HUES6 (cell line): ENCODE results near the gene PUS7L.
"Not testable (repeated sequence)": the region's sequence is repeated elsewhere in the genome, so short reads cannot be mapped to it uniquely, and the experiment has no call there.

ENCODE experiments used
- H3K27ac ChIP-seq: 2 replicates; pipeline ENCODE4 v1.7.0; 2013; ENCODE audit warnings: low read depth, mild to moderate bottlenecking, low read length, inconsistent platforms
- H3K27me3 ChIP-seq: 2 replicates; pipeline ENCODE4 v1.6.1; 2013; ENCODE audit warnings: low read length; ENCODE audit not compliant: control insufficient read depth, insufficient read depth
- H3K36me3 ChIP-seq: 2 replicates; pipeline ENCODE4 v1.6.1; 2013; ENCODE audit warnings: low read length; ENCODE audit not compliant: control insufficient read depth, insufficient read depth
- H3K4me1 ChIP-seq: 2 replicates; pipeline ENCODE4 v1.6.1; 2013; ENCODE audit warnings: low read length; ENCODE audit not compliant: control insufficient read depth, insufficient read depth
- H3K4me3 ChIP-seq: 2 replicates; pipeline ENCODE4 v1.5.1; 2013; ENCODE audit warnings: low read depth, low read length
- H3K9ac ChIP-seq: one replicate; pipeline ENCODE4 v1.6.1; 2013; ENCODE audit warnings: mild to moderate bottlenecking, low read length
- H3K9me3 ChIP-seq: 2 replicates; pipeline ENCODE4 v1.6.1; 2013; ENCODE audit warnings: low read depth, low read length; ENCODE audit not compliant: control insufficient read depth, insufficient read depth

The PUS7L gene

DNA sequence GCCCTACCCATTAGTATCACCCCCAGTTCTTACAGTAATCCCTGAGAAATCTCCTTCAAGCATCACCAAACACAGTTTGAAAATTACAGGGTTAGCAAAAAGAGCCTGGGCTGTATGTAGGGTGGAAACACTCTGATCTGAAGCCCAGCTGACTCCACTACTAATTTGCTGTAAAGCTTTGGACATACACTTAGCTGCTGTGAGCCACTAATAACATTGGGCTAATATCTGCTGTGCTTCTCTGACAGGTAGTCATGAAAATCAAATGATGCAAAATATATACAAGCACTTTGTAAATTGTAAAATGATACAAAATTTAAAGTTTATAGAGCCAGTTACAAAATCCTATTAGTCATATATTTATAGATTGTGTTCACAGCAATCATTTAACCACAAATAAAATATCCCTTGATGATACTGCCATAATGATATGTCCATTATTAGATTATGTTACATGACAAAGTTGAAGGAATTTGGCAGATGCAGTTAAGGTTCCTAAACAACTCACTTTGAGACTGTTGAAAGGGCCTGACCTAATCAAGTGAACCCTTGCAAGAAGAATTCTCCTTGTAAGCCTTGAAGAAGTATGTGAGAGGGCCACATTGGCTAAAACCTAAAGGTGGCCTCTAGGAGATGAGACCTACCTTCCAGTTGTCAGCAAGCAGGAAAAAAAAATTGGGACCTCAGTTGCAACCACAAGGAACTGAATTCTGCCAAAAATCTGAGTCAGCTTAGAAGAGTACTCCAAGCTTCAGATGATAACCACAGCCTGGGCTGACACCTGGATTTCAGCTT is 28.5 kb upstream of the PUS7L start:
- H3K9ac ChIP-seq = no peak overlapping the region
- H3K4me1 ChIP-seq = no peaks in the 10 kb centered on the region
- no peaks in the 10 kb centered on the region for H3K9me3 ChIP-seq
- H3K27ac ChIP-seq = no peak overlapping the region
- no peaks in the 10 kb centered on the region for H3K27me3 ChIP-seq
- peaks cover 12% of the 10 kb centered on the region for H3K36me3 ChIP-seq
- no peak overlapping the region for H3K4me3 ChIP-seq

DNA sequence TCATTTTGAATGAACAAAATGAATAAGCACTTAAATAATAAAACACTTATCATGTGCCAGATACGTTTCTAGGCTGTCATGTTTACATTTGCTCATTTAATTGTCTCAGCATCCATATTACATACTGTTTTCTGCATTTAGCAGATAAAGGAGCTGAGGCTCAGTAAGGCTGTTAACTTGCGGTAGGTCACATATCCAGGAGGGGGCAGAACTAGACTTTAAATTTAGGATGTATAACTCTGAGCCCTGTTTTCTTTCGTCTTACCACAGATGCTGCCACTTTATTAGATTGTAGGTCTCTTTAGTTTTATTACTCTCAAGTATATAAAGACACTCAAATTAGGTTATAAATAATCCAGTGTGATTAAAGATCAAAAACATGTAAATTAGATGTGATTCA is 17.9 kb upstream of the PUS7L start:
- Histone ChIP-seq H3K27me3 (no peaks in the 10 kb centered on the region), H3K36me3 (peaks cover 9% of the 10 kb centered on the region), H3K4me1 (no peaks in the 10 kb centered on the region), H3K27ac (no peak overlapping the region), H3K4me3 (no peak overlapping the region), H3K9ac (no peak overlapping the region), H3K9me3 (no peaks in the 10 kb centered on the region)

DNA sequence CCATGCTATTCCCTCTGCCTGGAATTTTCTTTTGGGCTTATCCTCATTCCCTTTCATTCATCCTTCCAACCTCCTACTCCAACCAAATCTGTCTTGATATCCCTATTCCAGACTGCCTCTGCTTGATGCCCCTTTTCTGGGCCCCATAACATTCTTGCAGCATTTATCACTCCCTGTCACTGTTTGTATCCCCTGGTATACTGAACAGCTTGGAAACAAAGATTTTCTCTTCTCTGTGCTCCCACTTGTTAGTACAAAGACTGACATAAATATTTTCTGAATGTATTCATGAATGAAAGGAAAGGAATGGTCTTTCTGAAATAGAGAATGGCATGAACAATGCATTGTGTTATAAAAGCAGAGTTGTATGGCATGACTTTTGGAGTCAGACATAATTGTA is 7.7 kb upstream of the PUS7L start:
- no peak overlapping the region for H3K27ac ChIP-seq
- no peak overlapping the region for H3K9ac ChIP-seq
- H3K4me3 ChIP-seq = no peak overlapping the region
- H3K4me1 ChIP-seq = peaks cover 21% of the 10 kb centered on the region; the same call in 1 of the 2 replicates
- H3K27me3 ChIP-seq = no peaks in the 10 kb centered on the region
- no peaks in the 10 kb centered on the region for H3K9me3 ChIP-seq
- peaks cover 11% of the 10 kb centered on the region; the same call in 1 of the 2 replicates for H3K36me3 ChIP-seq

DNA sequence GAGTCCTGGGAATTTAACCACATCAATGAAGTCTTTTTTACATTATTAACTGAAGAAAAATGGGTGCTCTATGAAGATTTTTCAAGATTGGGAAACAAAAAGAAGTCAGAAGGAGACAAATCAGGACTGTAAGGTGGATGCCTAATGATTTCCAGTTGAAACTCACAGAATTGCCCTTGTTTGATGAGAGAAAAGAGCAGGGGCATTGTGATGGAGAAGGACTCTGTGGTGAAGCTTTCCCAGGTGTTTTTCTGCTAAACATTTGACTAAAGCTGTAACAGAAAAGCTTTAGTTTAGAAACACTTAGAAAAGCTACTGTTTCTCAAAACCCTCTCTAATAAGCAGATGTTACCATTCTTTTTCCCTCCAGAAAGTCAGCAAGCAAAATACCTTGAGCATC is 5.9 kb upstream of the PUS7L start:
- Histone ChIP-seq H3K27ac (no peak overlapping the region), H3K4me3 (no peak overlapping the region), H3K36me3 (no peaks in the 10 kb centered on the region), H3K27me3 (no peaks in the 10 kb centered on the region), H3K9me3 (no peaks in the 10 kb centered on the region), H3K4me1 (peaks cover 30% of the 10 kb centered on the region), H3K9ac (no peak overlapping the region)

DNA sequence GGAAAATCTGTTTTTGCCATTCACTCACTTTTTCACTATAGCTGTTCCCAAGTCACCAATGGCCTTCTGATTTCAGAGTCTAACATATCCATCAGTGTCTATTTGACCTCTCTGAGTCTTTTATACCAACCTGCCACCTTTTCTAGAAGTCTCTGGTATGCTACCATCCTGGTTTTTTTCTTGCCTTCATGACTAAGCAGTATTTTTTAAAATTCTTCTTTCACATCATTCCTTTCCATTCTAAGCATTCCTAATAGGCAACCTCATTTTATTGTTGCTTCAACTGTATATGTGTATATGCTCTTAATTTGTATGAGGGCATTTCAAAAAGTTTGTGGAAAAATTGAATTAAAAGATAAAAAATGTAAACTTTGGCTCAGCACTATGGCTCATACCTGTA is 5.2 kb upstream of the PUS7L start:
- no peaks in the 10 kb centered on the region for H3K27me3 ChIP-seq
- H3K9ac ChIP-seq = no peak overlapping the region
- H3K4me3 ChIP-seq = no peak overlapping the region
- no peak overlapping the region; the same call in 1 of the 2 replicates for H3K27ac ChIP-seq
- peaks cover 30% of the 10 kb centered on the region for H3K4me1 ChIP-seq
- H3K9me3 ChIP-seq = no peaks in the 10 kb centered on the region
- no peaks in the 10 kb centered on the region for H3K36me3 ChIP-seq

DNA sequence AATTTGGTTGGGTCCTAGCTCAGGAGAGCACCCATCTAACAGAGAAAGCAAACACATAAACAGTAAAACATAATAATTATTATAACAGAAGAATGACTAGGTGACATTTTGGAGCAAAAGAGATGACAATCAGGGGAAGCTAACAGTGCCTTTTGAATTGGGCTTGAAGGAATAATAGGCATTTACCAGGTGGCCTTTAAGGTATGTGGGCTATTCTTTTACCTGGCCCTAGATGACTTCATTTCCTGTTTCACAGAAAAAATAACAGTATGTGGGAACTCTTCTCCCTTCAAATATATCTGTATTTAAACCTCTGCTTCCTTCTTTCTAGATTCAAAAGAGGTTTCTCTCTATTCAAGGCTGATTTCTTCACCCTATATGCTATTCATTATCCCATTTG is 4.0 kb upstream of the PUS7L start:
- H3K36me3 ChIP-seq = no peaks in the 10 kb centered on the region
- no peaks in the 10 kb centered on the region for H3K27me3 ChIP-seq
- H3K9ac ChIP-seq = no peak overlapping the region
- peak overlapping the region; percentile 75 for H3K27ac ChIP-seq
- H3K4me1 ChIP-seq = peaks cover 35% of the 10 kb centered on the region
- H3K4me3 ChIP-seq = no peak overlapping the region
- H3K9me3 ChIP-seq = no peaks in the 10 kb centered on the region

DNA sequence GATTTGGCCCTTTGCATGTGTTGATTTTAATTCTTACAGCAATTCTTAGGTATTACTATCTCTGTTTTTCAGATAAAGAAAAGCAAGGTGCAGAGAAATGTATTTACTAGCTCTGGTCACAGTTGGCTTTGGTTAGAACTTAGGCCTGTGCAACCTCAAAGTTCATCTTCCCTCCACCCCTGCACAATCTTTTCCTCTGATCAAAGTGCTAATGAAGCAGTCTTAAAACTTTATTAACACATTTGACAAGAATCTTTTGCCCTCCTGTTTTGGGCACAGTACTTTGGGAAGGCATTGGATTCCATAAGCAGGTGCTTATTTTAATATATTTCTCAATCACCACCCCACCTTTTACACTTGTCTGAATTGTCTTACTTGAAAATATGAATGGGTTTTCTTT is 2.9 kb upstream of the PUS7L start:
- no peak overlapping the region for H3K4me3 ChIP-seq
- H3K9me3 ChIP-seq = no peaks in the 10 kb centered on the region
- H3K27ac ChIP-seq = 0 out of 2 replicates have a peak overlapping the region, but pooled peaks have one; percentile 75
- peak overlapping the region; percentile 10 for H3K9ac ChIP-seq
- no peaks in the 10 kb centered on the region for H3K27me3 ChIP-seq
- peaks cover 36% of the 10 kb centered on the region for H3K4me1 ChIP-seq
- no peaks in the 10 kb centered on the region for H3K36me3 ChIP-seq

DNA sequence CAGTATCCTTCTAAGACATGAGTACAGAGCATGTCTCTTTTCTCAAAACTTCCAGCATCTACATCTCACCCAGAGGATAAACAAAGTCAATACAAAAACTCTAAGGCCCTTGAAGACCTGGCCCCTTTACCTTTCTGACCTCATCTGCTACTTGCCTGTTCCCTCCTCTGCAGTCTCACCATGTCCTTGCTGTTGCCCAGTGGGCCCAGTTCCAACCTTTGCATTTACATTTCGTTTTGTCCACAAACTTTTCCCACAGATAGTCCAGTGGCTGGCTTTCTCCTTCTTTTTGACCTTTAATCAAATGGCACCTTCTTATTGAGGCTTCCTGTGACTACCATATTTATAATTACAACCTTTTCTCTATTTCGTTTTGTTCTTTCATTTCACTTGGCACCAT is 1.8 kb upstream of the PUS7L start:
- Histone ChIP-seq H3K4me3 (peak overlapping the region; percentile 93), H3K9me3 (no peaks in the 10 kb centered on the region), H3K9ac (no peak overlapping the region), H3K36me3 (no peaks in the 10 kb centered on the region), H3K27ac (no peak overlapping the region), H3K4me1 (peaks cover 36% of the 10 kb centered on the region), H3K27me3 (no peaks in the 10 kb centered on the region)

DNA sequence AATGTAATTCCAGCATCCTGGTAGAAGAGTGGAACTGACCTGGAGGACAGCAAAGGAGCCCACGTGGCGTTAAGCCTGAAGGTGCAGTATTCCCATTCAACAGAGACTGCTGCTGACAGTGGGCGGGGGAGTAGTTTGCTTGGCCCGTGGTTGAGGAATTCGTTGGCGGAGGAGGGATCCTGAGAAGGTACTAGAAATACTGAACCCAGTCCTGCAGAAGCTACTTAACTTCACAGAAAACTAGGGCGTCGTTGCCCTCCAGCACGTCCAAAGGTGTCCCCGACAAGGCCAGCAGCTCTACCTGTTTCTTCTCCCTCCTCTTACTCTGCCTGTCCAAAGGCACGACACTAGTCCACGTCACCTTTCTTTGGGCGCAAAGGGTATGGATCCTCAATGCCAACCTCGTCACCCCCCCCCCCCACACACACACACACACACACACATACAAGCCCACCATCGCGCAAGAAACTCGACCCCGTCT is 303 bp downstream of the PUS7L start:
- H3K27ac ChIP-seq = no peak overlapping the region
- H3K36me3 ChIP-seq = 0 out of 2 replicates have a peak, but pooled peaks cover 10% of the 10 kb centered on the region
- peak overlapping the region; percentile 89 for H3K9ac ChIP-seq
- peak overlapping the region; percentile 93 for H3K4me3 ChIP-seq
- H3K9me3 ChIP-seq = no peaks in the 10 kb centered on the region
- H3K27me3 ChIP-seq = no peaks in the 10 kb centered on the region
- H3K4me1 ChIP-seq = peaks cover 32% of the 10 kb centered on the region

DNA sequence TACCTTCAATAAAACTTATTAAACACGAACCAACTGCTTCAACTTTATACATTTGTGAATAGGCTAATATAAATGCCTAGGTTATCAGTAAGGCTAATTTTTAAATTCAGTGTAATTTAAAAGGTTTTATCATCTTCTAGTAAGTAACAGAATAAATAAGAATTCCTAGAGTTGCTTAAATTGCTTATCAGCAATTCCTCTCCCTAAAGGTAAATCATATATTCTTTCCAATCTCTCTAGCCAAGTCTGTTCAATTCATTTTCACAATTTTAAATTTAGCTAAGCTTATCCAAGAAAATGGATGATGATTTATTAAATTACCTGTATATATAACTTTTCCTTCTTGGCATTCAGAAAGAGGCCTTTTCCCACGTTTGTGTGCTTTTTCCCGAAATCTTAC is 4.6 kb downstream of the PUS7L start:
- no peaks in the 10 kb centered on the region for H3K27me3 ChIP-seq
- peaks cover 5% of the 10 kb centered on the region; the same call in 1 of the 2 replicates for H3K4me1 ChIP-seq
- no peak overlapping the region for H3K9ac ChIP-seq
- no peak overlapping the region for H3K4me3 ChIP-seq
- no peak overlapping the region for H3K27ac ChIP-seq
- no peaks in the 10 kb centered on the region for H3K9me3 ChIP-seq
- H3K36me3 ChIP-seq = peaks cover 16% of the 10 kb centered on the region

DNA sequence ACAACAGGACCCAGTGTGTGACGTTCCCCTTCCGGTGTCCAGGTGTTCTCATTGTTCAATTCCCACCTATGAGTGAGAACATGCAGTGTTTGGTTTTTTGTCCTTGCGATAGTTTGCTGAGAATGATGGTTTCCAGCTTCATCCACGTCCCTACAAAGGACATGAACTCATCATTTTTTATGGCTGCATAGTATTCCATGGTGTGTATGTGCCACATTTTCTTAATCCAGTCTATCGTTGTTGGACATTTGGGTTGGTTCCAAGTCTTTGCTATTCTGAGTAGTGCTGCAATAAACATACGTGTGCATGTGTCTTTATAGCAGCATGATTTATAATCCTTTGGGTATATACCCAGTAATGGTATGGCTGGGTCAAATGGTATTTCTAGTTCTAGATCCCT is 7.2 kb downstream of the PUS7L start:
- H3K9me3 ChIP-seq, H3K27ac ChIP-seq, H3K4me3 ChIP-seq, H3K27me3 ChIP-seq, H3K4me1 ChIP-seq, H3K9ac ChIP-seq: not testable (repeated sequence)
- peaks cover 16% of the 10 kb centered on the region for H3K36me3 ChIP-seq
